ENCODE measurements around the gene FLCN.

FLCN gene

GRCh38 chr17:17235212-17236174 lies 1.5 kb downstream of the FLCN start:
- no peak for ATAC-seq

- ATAC-seq = no peak
These were observed 4.7 kb downstream of the FLCN start for GRCh38 chr17:17232303-17232621.

- no peak for ATAC-seq
These were observed 5.2 kb downstream of the FLCN start for GRCh38 chr17:17231621-17232302.

- ATAC-seq = no peak
These were observed 7.3 kb downstream of the FLCN start for GRCh38 chr17:17229416-17230384.

GRCh38 chr17:17228521-17229279 lies 8.3 kb downstream of the FLCN start:
- ATAC-seq = no peak

GRCh38 chr17:17227608-17228520 lies 9.1 kb downstream of the FLCN start:
- no peak for ATAC-seq

- no peak for ATAC-seq
These were observed 10.3 kb downstream of the FLCN start for GRCh38 chr17:17226451-17227265.

- ATAC-seq = no peak
These were observed 11.1 kb downstream of the FLCN start for GRCh38 chr17:17225901-17226300.

GRCh38 chr17:17224137-17224536 lies 12.8 kb downstream of the FLCN start:
- no peak for ATAC-seq

GRCh38 chr17:17223736-17224135 lies 13.2 kb downstream of the FLCN start:
- ATAC-seq = no peak

- ATAC-seq = no peak
These were observed 15.6 kb downstream of the FLCN start for GRCh38 chr17:17221329-17221728.

- no peak for ATAC-seq
These were observed 16.4 kb downstream of the FLCN start for GRCh38 chr17:17220529-17220928.

- no peak for ATAC-seq
These were observed 19.0 kb downstream of the FLCN start for GRCh38 chr17:17217995-17218394.

GRCh38 chr17:17216776-17217175 lies 20.2 kb downstream of the FLCN start:
- ATAC-seq = no peak

- no peak for ATAC-seq
These were observed 20.7 kb downstream of the FLCN start for GRCh38 chr17:17216236-17216635.

GRCh38 chr17:17215575-17215974 lies 21.4 kb downstream of the FLCN start:
- no peak for ATAC-seq

- no peak for ATAC-seq
These were observed 22.1 kb downstream of the FLCN start for GRCh38 chr17:17214646-17215436.

- no peak for ATAC-seq
These were observed 23.2 kb downstream of the FLCN start for GRCh38 chr17:17213775-17214174.

- no peak for ATAC-seq
These were observed 29.0 kb downstream of the FLCN start for GRCh38 chr17:17207998-17208397.

Data from activated CD4-positive, CD25-positive, alpha-beta regulatory T cell treated with anti-CD3 and anti-CD28 coated beads, Interleukin-2, amount 50 U/mL, for 24 hours (primary cell).